Esophagus squamous epithelium (tissue), 4 donors: ENCODE measurements around the gene MEAF6.

Experiments used
- CTCF ChIP-seq, 6 experiments: fragments of 450-650 bp in 4 of 6; fragments of 200-600 bp in 2 of 6; sonication (generic) in 2 of 6; IDR thresholded peaks; one replicate each; pipeline ENCODE4 v1.5.1; 2016 to 2019; ENCODE audit warnings: antibody characterized with exemption in 6 of 6, mild to moderate bottlenecking in 4 of 6, moderate library complexity in 4 of 6
- POLR2A ChIP-seq, 4 donors: fragments of 450-650 bp; IDR thresholded peaks; one replicate each; pipeline ENCODE4 v1.6.1; 2017; ENCODE audit warnings: antibody characterized with exemption in 4 of 4, mild to moderate bottlenecking in 4 of 4, moderate library complexity in 3 of 4

- no peak for TF ChIP-seq CTCF (IDR thresholded peaks at IDR 0.05)
- no peak for TF ChIP-seq POLR2A (IDR thresholded peaks at IDR 0.05)
Observed at GRCh38 chr1:37482796-37483744, 31.5 kb downstream of the MEAF6 start.
